HG03571 (cell line): ENCODE measurements around the gene RAB8B.

ENCODE experiments used
- ATAC-seq: cut with Tn5 transposase; IDR thresholded peaks from one replicate; pipeline ENCODE4 v1.9.1; 2021; ENCODE audit not compliant: unreplicated experiment

RAB8B gene

GRCh38 chr15:63260791-63261190 lies 71.4 kb downstream of the RAB8B start:
- ATAC-seq = no peak

GRCh38 chr15:63261311-63261710 lies 71.9 kb downstream of the RAB8B start:
- ATAC-seq = no peak

- no peak for ATAC-seq
These were observed 74.1 kb downstream of the RAB8B start for GRCh38 chr15:63263519-63263918.

- ATAC-seq = no peak
These were observed 75.4 kb downstream of the RAB8B start for GRCh38 chr15:63264688-63265293.

- ATAC-seq = no peak
These were observed 85.0 kb downstream of the RAB8B start for GRCh38 chr15:63274427-63274826.

GRCh38 chr15:63276342-63277037 lies 87.1 kb downstream of the RAB8B start:
- no peak for ATAC-seq

- peak; percentile 68 for ATAC-seq
These were observed 87.9 kb downstream of the RAB8B start, which contains the start of gene APH1B for GRCh38 chr15:63277038-63277892. Gene APH1B, plus strand, starts transcription at chr15:63277605. Its CDS starts 19 bp downstream, at chr15:63277624.

GRCh38 chr15:63277893-63278456 lies 88.6 kb downstream of the RAB8B start:
- ATAC-seq = no peak

GRCh38 chr15:63283126-63283525 lies 93.7 kb downstream of the RAB8B start:
- no peak for ATAC-seq

- ATAC-seq = no peak
These were observed 94.9 kb downstream of the RAB8B start for GRCh38 chr15:63284335-63284734.

- no peak for ATAC-seq
These were observed 97.7 kb downstream of the RAB8B start for GRCh38 chr15:63287109-63287508.

GRCh38 chr15:63288342-63288741 lies 98.9 kb downstream of the RAB8B start:
- ATAC-seq = no peak

GRCh38 chr15:63288778-63289378 lies 99.5 kb downstream of the RAB8B start:
- no peak for ATAC-seq

GRCh38 chr15:63291507-63291906 lies 102.1 kb downstream of the RAB8B start:
- no peak for ATAC-seq

GRCh38 chr15:63292241-63292640 lies 102.8 kb downstream of the RAB8B start:
- ATAC-seq = no peak

- ATAC-seq = no peak
These were observed 103.4 kb downstream of the RAB8B start for GRCh38 chr15:63292771-63293170.

- no peak for ATAC-seq
These were observed 105.0 kb downstream of the RAB8B start for GRCh38 chr15:63294359-63294758.

GRCh38 chr15:63295341-63295740 lies 105.9 kb downstream of the RAB8B start:
- no peak for ATAC-seq

GRCh38 chr15:63296195-63296594 lies 106.8 kb downstream of the RAB8B start:
- no peak for ATAC-seq

GRCh38 chr15:63299943-63300575 lies 110.7 kb downstream of the RAB8B start:
- no peak for ATAC-seq

GRCh38 chr15:63301088-63301487 lies 111.7 kb downstream of the RAB8B start:
- no peak for ATAC-seq
